Psoas muscle (tissue), 8 donors: ENCODE data around the gene TMF1. TPM values are rescaled to one million over a fixed set of nuclear protein-coding genes. Genes with fewer than 3 reads are reported as not detected.

Experiments
- ATAC-seq, 4 donors: fragments of 200-7000 bp; cut with Tn5 transposase; one replicate each; pipeline ENCODE4 v1.9.1; 2020; ENCODE audit warnings: moderate library complexity in 3 of 4, mild to moderate bottlenecking in 2 of 4
- DNase-seq, 2 donors: peaks; one replicate each; pipeline ENCODE4 v3.0.0-alpha.2; 2020
- H3K27ac ChIP-seq: fragments of 200-600 bp; one replicate; pipeline ENCODE4 v1.8.0; 2022
- H3K27me3 ChIP-seq, 3 donors: fragments of 200-600 bp in 1 of 3; one replicate each; pipeline versions ENCODE4 v1.6.1 to v1.8.0; 2013 to 2022; ENCODE audit warnings: low read length in 2 of 3, mild to moderate bottlenecking in 2 of 3, moderate library complexity in 1 of 3; ENCODE audit not compliant: insufficient read depth in 3 of 3
- H3K36me3 ChIP-seq, 2 donors: fragments of 200-600 bp in 1 of 2; one replicate each; pipeline versions ENCODE4 v1.6.1 to v1.8.0; 2013 to 2022; ENCODE audit warnings: low read depth in 1 of 2, mild to moderate bottlenecking in 1 of 2, moderate library complexity in 1 of 2; ENCODE audit not compliant: insufficient read depth in 1 of 2
- H3K4me1 ChIP-seq: fragments of 200-600 bp; one replicate; pipeline ENCODE4 v1.8.0; 2022
- H3K4me3 ChIP-seq: fragments of 200-600 bp; one replicate; pipeline ENCODE4 v1.8.0; 2022; ENCODE audit warnings: mild to moderate bottlenecking
- H3K9me3 ChIP-seq: fragments of 200-600 bp; one replicate; pipeline ENCODE4 v1.8.0; 2022
- WGBS, 3 donors: extraction: QIAGEN DNeasy Blood & Tissue Kit; methylation state at CpG; one replicate each; pipeline versions ENCODE4 v1.1.6 to v1.1.7; 2013; 5-methylcytosine and 5-hydroxymethylcytosine counted together
- intact Hi-C, 2 donors: fragments of 100-400 bp; cut with DNase I; formaldehyde crosslinking; loops; one replicate each; pipeline versions ENCODE4 v1.11.0 to v1.14.2; 2022
- polyA plus RNA-seq, 3 donors: library from polyadenylated mRNA; stranded (reverse); fragments of 200-250 nt; gene quantifications; one replicate each; pipeline ENCODE4 v1.2.3, GENCODE V29; 2013
- total RNA-seq, 4 donors: library from RNA; stranded (reverse); fragmentation: NEBNext Ultra II Directional in 2 of 4; extraction: Animal tissue kit (Norgen Biotek cat#: 25700) in 2 of 4; gene quantifications; one replicate each; pipeline versions ENCODE4 v1.2.1 to v1.2.4, GENCODE V29; 2021 to 2023
- TF ChIP-seq, protein P1 (sequence below): fragments of 200-600 bp; IDR thresholded peaks from one replicate; pipeline ENCODE4 v1.8.0; 2022; ENCODE audit warnings: antibody characterized with exemption
- donor health status: healthy with polysubstance abuse.
- donor health status: DM: no; HTN: no; CAD: no; lungs with moderate emphysema.
- donor health status: Bipolar disorder and iron deficiency.
- donor health status: healthy.
- donor health status: DM: yes; HTN: yes; CAD: no.
- donor health status: DM: no; HTN: no; CAD: no.
- donor health status: DM: no; HTN: no; CAD: no.
- donor health status: DM: yes; HTN: yes; CAD: no.

TMF1 gene
- total and polyA plus RNA-seq, 7 donors: 6.7 to 31.5 (median 25.9) TPM

DNA sequence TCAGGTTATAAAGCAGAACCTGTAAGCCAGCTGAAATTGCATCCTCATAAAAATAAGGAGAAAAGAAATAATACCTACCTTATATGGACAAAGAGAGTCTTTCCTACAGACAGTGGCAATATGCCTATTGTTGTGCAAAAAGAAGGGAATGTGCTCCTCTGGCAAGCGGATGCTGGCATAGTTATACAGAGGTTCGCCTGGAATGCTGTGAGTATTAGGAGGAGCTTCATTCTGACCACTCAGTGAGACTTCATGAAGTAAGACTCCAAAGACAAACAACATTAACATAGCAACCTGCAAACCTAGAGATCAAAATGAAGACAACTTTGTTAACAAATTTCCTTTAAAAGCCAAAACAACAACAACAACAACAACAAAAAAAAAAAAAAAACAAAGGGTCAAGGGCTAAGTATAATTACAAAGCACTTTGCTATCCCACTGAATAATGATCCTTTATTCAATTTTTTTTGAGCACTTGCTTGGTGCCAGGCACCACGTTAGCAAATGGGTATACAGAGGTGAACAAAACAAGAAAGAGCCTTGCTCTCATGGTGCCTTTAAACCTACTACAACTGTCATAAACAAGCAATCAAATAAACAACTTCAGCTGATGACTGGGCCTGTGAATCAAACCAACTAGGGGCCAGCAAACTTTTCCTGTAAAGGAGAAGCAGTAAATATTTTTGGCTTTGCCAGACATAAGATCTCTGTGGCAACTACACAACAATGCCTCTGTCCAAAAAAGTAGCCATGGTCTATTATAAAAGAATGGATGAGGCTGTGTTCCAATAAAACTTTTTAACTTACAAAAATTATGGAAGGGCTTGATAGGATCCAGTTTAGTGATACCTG, 42.3 kb downstream of the TMF1 start:
- WGBS, 3 donors: 34 to 50% (median 35%) methylated on average over 3 of the region's 3 CpGs
- intact Hi-C loops: loop anchor here in 1 of 2 donors (5.0 kb wide), 1 partner anchor 133 kb away; no protein-coding TSS in a partner anchor
- TF ChIP-seq, protein P1, sequence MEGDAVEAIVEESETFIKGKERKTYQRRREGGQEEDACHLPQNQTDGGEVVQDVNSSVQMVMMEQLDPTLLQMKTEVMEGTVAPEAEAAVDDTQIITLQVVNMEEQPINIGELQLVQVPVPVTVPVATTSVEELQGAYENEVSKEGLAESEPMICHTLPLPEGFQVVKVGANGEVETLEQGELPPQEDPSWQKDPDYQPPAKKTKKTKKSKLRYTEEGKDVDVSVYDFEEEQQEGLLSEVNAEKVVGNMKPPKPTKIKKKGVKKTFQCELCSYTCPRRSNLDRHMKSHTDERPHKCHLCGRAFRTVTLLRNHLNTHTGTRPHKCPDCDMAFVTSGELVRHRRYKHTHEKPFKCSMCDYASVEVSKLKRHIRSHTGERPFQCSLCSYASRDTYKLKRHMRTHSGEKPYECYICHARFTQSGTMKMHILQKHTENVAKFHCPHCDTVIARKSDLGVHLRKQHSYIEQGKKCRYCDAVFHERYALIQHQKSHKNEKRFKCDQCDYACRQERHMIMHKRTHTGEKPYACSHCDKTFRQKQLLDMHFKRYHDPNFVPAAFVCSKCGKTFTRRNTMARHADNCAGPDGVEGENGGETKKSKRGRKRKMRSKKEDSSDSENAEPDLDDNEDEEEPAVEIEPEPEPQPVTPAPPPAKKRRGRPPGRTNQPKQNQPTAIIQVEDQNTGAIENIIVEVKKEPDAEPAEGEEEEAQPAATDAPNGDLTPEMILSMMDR: no peak
- H3K4me3 ChIP-seq: no peak overlapping the region
- H3K9me3 ChIP-seq: no peaks in the 10 kb centered on the region
- H3K4me1 ChIP-seq: peaks cover 29% of the 10 kb centered on the region
- H3K27ac ChIP-seq: peak overlapping the region; percentile 10
- H3K27me3 ChIP-seq: no peaks in the 10 kb centered on the region
- no peak for DNase-seq
- H3K36me3 ChIP-seq: peaks cover 5 to 61% of the 10 kb centered on the region in 2 donors
- no peak for ATAC-seq

DNA sequence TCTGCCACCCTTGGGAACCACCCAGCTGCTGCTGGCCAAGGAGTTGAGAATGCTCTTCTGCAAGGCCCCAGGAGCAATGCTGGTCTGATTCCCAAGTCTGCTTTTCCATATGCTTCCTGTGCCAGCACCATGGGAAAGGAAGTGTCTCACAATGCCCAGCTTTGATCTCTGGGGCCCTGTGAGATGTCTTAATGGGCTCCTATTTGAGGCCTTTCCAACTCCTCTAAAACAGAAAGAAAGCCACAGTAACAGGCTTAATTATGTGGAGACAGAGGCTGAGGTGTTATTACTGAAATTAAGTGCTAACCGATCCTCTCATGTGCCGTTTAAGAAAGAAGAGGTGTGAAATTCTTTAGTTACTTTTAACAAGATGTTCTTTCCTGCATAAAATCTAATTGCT, 43.2 kb downstream of the TMF1 start:
- Histone ChIP-seq H3K4me1 (peaks cover 26% of the 10 kb centered on the region), H3K27me3 (no peaks in the 10 kb centered on the region), H3K4me3 (no peak overlapping the region), H3K9me3 (no peaks in the 10 kb centered on the region), H3K27ac (no peak overlapping the region), H3K36me3 (peaks cover 5 to 69% of the 10 kb centered on the region in 2 donors)
- intact Hi-C loops: no loop called here
- ATAC-seq (no peak), DNase-seq (no peak)
- WGBS, 3 donors: 26 to 42% (median 35%) methylated on average over 2 of the region's 2 CpGs
- TF ChIP-seq, protein P1: no peak

DNA sequence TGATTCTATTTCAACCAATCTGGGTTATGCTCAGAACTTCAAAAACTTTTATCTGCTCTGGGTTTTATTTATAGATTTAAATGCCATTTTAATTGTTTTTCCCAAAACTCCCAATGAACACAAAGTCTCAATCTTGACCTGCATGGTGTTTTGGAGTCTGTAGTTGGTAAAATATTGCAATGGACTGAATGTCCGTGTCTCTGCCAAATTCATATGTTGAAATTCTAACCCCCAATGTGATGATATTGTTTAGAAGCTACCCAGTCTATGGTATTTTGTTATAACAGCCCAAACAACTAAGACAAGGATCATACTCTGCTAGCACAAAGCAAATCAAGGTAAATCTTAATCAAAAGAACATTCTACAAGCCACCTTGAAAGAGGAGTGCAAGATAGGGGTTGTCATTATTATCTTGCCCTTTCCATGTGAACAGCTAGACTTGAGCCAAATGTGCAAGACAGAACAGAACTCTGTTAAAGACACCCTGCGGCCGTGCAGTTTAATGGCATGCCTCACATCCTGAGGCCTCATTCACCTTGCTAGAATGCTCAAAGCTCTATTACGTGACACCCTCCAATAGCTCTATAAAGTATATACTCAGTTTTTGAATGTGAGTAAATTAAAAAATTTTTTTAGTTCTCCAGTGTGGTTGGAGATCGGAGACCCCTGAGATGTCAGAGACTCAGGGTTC, 46.2 kb downstream of the TMF1 start:
- Histone ChIP-seq H3K36me3 (peaks cover 13 to 96% of the 10 kb centered on the region in 2 donors), H3K4me3 (no peak overlapping the region), H3K4me1 (peaks cover 21% of the 10 kb centered on the region), H3K27me3 (no peaks in the 10 kb centered on the region), H3K9me3 (no peaks in the 10 kb centered on the region), H3K27ac (no peak overlapping the region)
- 81 to 85% (median 85%) methylated on average over 5 of the region's 5 CpGs for WGBS, 3 donors
- ATAC-seq (peak in 1 of 4 donors; percentile 36), DNase-seq (no peak)
- intact Hi-C loops: no loop called here
- TF ChIP-seq, protein P1: no peak

DNA sequence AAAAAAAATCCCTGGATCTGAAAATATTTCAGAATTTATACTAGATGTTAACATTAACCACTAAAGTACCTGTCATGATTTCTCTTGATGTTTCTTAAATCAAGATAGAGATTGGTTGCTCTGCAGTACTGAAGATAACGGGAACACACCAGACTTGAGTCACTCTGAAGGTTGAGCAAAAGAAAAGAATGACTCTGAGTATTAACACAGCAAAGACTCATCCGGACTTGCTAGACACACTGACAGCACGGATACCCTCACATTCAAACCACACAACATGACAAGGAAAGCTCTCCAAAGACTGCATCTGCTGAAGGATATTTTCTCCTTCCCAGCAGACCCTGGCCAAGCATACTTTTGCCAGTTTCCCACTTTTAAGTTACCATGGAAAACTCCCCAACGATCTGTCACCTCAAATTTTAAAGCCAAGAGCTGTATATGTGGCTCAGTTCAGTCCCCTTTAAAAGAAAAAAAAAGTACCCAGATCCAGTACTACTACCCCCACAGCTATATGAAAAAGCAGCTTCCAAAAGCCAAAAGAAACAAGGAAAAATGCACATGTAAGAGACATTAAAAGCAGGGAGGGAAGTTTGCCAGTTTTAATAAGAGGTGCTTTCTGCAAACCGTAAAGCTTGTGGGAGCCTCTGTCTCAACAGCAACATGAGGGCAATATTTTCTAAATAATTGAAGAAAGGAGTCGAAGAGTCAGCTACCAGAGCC, 46.9 kb downstream of the TMF1 start:
- no peaks in the 10 kb centered on the region for H3K27me3 ChIP-seq
- no peak overlapping the region for H3K4me3 ChIP-seq
- DNase-seq (no peak), ATAC-seq (peak in 1 of 4 donors; percentile 50)
- H3K36me3 ChIP-seq: peaks cover 13 to 96% of the 10 kb centered on the region in 2 donors
- intact Hi-C loops: no loop called here
- H3K27ac ChIP-seq: no peak overlapping the region
- WGBS, 3 donors: 76 to 83% (median 80%) methylated on average over 6 of the region's 6 CpGs
- peaks cover 15% of the 10 kb centered on the region for H3K4me1 ChIP-seq
- TF ChIP-seq, protein P1: no peak
- H3K9me3 ChIP-seq: no peaks in the 10 kb centered on the region
